Fibroblast of pulmonary artery (primary cell): Measurements from ENCODE around the gene MRPL2.
A peak's percentile ranks its signal among the peaks of the same experiment; 100 is the strongest.

ENCODE experiments used
- DNase-seq: peaks from one replicate; pipeline ENCODE4 v3.0.0-alpha.2; 2010; ENCODE audit warnings: low read depth
- H3K4me3 ChIP-seq: replicated peaks from 2 replicates; pipeline ENCODE4 v1.5.1; 2011; ENCODE audit warnings: low read depth, mild to moderate bottlenecking, control low read depth, low read length, moderate library complexity
- CTCF ChIP-seq: IDR thresholded peaks from 2 replicates; pipeline ENCODE4 v1.5.1; 2011; ENCODE audit warnings: mild to moderate bottlenecking, control low read depth, low read length, inconsistent platforms; ENCODE audit errors: missing control alignments

MRPL2 gene

DNA sequence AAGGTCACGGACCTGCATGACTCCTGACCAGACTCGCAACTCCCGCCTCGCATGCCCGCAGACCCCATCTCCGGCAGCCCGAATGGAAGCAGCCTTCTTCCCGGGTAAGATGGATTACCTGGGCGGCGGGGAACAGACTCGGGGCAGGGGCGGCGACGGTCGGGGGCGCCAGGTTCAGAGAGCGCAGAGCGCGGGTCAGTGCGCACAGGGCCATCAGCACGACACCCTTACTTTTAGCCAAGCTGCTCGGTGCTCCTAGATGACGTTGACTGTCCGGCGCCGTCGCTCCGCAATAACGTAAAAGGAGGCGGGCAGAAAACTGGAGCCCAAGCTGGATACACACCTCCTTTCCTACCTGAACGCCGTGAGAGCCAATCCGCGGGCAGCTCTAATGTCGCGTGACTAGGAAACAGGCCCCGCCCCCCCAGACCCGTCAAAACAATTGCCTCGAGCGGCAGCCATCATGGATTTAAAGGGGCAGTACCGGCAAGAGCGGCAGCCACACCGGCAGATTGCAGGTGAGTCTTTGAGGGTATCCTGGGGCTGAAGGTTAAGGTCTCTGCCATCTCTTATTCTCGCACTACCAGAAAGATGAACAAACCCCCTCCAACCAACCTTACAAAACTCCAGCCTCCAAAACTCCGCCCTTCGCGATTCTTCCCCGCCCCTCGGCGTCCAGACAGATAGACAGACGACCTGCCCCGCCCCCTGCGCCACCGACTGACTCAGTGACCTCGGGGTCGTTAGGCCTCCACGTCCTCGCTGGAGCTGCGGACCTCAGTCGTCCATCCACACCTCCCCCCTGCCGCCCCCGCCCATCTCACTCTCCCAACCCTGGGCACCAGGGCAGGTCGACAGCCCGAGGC, at the start of gene MRPL2, which contains the start of gene KLC4:
Gene MRPL2, minus strand, starts transcription at position 267 of the 866 bp plus-strand sequence. Its CDS starts 53 bp downstream, at position 214.
Gene KLC4, plus strand, starts transcription at position 464 of the 866 bp plus-strand sequence. CDS start 1,705 bp downstream, outside the sequence.
- peak within 1 kb of the TSS; percentile 99 for H3K4me3 ChIP-seq
- DNase-seq, result peak; percentile 99
- TF ChIP-seq CTCF, result no peak

DNA sequence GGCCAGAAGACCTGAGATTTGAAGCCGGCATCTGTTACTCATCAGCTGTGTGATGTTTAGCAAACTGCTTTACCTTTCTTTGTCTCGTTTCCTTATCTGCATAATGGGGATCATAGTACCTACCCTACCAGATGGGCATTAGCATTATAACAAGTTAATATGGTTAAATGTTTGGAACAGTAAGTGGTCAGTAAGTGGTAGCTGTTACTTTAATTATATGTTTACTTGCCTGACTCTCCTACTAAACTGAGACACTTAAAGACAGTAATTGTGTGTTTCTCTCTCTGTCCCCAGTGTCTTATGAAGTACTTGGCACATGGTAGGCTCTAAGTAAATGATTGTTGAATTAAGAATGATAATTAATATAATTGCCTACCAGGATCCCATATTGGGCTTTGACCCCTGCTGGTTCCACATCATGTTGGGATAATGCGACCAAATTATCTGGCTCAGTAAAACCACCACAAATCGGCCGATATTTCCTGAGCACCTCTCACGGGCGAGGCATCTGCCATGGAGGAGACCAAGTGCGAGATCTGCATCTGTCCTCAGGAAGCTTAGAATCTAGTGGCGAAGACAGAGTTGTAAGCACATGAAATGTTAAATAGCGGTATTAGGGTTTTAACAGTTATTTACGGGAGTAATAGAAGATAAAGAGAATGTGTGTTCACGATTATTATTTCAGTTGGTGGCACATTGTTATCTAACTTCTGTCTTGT, 48.3 kb upstream of the MRPL2 start:
- no peak for TF ChIP-seq CTCF
- H3K4me3 ChIP-seq, result no peak overlapping the region
- no peak for DNase-seq

DNA sequence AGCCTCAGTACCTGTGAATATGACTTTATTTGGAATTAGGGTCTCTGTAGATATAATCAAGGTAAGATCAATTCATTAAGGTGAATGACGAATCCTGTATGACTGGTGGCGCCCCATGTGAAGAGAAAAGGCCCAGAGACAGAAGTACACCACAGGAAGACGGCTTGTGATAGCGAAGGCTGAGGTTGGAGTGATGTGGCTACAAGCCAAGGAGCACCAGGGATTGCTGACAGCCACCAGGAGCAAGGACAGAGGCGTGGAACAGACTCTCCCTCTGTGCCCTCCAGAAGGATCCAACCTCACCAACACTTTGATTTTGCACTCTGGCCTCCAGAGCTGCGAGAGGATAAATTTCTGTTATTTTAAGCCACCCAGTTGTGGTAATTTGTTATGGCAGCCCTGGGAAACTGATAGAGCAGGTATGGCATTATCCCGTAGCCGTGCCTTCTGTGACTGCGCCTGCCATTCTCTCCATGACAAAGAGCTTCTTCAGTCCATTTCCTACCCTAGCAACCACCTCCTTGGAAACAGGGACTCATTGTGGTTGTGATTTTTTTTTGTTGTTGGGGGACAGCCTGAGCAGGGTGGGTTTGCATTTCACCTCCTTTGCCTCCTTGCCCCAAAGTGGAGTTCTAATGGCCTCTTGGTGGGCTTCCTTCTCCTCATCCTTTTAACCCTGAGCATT, 46.4 kb upstream of the MRPL2 start:
- TF ChIP-seq CTCF, result no peak
- no peak for DNase-seq
- no peak overlapping the region for H3K4me3 ChIP-seq

- no peak overlapping the region for H3K4me3 ChIP-seq
- DNase-seq, result no peak
- no peak for TF ChIP-seq CTCF
Measured at GRCh38 chr6:43103253-43103876, 44.1 kb upstream of the MRPL2 start.

DNA sequence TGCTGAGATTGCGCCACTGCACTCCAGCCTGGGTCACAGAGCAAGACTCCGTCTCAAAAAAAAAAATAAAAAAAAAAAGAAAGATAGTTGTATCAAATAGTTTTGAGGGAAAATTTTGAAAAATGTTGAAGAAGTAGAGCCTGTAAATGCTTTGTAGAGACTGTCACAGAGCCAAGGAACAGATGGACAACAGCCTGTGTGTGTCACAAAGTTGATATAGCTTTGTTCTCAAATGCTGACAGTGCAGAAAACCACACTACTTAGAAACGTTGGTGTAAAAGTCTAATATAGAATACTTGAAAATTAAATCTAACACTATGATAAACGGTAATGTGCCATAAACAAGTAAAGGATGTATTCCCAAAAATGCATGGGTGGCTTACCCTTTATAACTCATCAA, 42.3 kb upstream of the MRPL2 start:
- H3K4me3 ChIP-seq, result no peak overlapping the region
- no peak for DNase-seq
- TF ChIP-seq CTCF, result no peak

DNA sequence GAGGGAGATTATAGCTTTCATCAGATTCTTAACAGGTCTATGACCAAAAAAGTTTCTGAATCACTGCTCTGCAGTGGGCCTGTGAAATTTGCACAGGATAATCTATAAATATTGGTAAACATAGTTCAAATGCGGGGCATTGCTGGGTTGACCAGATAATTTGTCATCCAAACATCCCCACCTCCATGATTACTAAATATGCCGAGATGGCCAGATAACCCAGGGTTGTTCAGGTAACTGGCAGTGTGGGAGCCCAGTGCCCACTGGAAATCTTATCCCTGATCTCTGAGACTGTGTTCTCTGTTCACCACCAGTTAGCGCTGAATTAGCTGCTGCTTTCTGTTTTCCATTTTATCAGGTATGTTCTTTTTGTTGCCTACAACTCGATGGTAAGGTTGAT, 38.3 kb upstream of the MRPL2 start:
- DNase-seq, result no peak
- no peak for TF ChIP-seq CTCF
- H3K4me3 ChIP-seq, result no peak overlapping the region
